GM21825 (cell line): Measurements from ENCODE around the gene CCDC18.
"Not testable (repeated sequence)": the region's sequence is repeated elsewhere in the genome, so short reads cannot be mapped to it uniquely, and the experiment has no call there.

Source experiments
- ATAC-seq: cut with Tn5 transposase; IDR thresholded peaks from one replicate; pipeline ENCODE4 v1.9.1; 2021; ENCODE audit warnings: mild to moderate bottlenecking, moderate library complexity; ENCODE audit not compliant: unreplicated experiment

CCDC18 gene

GRCh38 chr1:93223023-93223675 is 42.6 kb downstream of the CCDC18 start:
- no peak for ATAC-seq

GRCh38 chr1:93235261-93235660 is 54.7 kb downstream of the CCDC18 start:
- no peak for ATAC-seq

GRCh38 chr1:93237021-93237420 is 56.5 kb downstream of the CCDC18 start:
- no peak for ATAC-seq

- ATAC-seq: no peak
These were observed 57.9 kb downstream of the CCDC18 start for GRCh38 chr1:93238425-93238824.

GRCh38 chr1:93239863-93240262 is 59.3 kb downstream of the CCDC18 start:
- no peak for ATAC-seq

- ATAC-seq: not testable (repeated sequence)
These were observed 62.7 kb downstream of the CCDC18 start for GRCh38 chr1:93243233-93243632.

- no peak for ATAC-seq
These were observed 64.0 kb downstream of the CCDC18 start for GRCh38 chr1:93244298-93245069.

- no peak for ATAC-seq
These were observed 71.4 kb downstream of the CCDC18 start for GRCh38 chr1:93251966-93252365.

GRCh38 chr1:93252598-93252997 is 72.1 kb downstream of the CCDC18 start:
- no peak for ATAC-seq

- no peak for ATAC-seq
These were observed 73.0 kb downstream of the CCDC18 start for GRCh38 chr1:93253516-93253915.

GRCh38 chr1:93255222-93256079 is 74.9 kb downstream of the CCDC18 start:
- no peak for ATAC-seq

GRCh38 chr1:93256433-93256832 is 75.9 kb downstream of the CCDC18 start:
- no peak for ATAC-seq

- ATAC-seq: no peak
These were observed 77.4 kb downstream of the CCDC18 start for GRCh38 chr1:93257889-93258288.

- ATAC-seq: not testable (repeated sequence)
These were observed 80.2 kb downstream of the CCDC18 start for GRCh38 chr1:93260726-93261125.

- no peak for ATAC-seq
These were observed 82.1 kb downstream of the CCDC18 start for GRCh38 chr1:93262645-93263044.

GRCh38 chr1:93268888-93269287 is 88.4 kb downstream of the CCDC18 start:
- ATAC-seq: not testable (repeated sequence)

- not testable (repeated sequence) for ATAC-seq
These were observed 94.7 kb downstream of the CCDC18 start for GRCh38 chr1:93275262-93275633.

- no peak for ATAC-seq
These were observed 95.2 kb downstream of the CCDC18 start for GRCh38 chr1:93275634-93276295.

GRCh38 chr1:93277530-93277929 is 97.0 kb downstream of the CCDC18 start:
- ATAC-seq: not testable (repeated sequence)

GRCh38 chr1:93283496-93283895 is 103.0 kb downstream of the CCDC18 start:
- no peak for ATAC-seq

GRCh38 chr1:93288558-93288957 is 108.0 kb downstream of the CCDC18 start:
- no peak for ATAC-seq
